ENCODE data around the gene FHIP1A. TPM values are rescaled to one million over a fixed set of nuclear protein-coding genes. Genes with fewer than 3 reads are reported as not detected.
A peak's percentile ranks its signal among the peaks of the same experiment; 100 is the strongest.

The FHIP1A gene
- total RNA-seq, 1 experiment from 2014 or later: 14.8 TPM

- TF ChIP-seq, protein P1, sequence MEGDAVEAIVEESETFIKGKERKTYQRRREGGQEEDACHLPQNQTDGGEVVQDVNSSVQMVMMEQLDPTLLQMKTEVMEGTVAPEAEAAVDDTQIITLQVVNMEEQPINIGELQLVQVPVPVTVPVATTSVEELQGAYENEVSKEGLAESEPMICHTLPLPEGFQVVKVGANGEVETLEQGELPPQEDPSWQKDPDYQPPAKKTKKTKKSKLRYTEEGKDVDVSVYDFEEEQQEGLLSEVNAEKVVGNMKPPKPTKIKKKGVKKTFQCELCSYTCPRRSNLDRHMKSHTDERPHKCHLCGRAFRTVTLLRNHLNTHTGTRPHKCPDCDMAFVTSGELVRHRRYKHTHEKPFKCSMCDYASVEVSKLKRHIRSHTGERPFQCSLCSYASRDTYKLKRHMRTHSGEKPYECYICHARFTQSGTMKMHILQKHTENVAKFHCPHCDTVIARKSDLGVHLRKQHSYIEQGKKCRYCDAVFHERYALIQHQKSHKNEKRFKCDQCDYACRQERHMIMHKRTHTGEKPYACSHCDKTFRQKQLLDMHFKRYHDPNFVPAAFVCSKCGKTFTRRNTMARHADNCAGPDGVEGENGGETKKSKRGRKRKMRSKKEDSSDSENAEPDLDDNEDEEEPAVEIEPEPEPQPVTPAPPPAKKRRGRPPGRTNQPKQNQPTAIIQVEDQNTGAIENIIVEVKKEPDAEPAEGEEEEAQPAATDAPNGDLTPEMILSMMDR (IDR thresholded peaks at IDR 0.05 in 2 of 3, conservative IDR thresholded peaks at IDR 0.05 in 1 of 3; ENCODE audit: borderline replicate concordance in 1 of 3, insufficient read depth in 1 of 3, low read depth in 2 of 3, low read length in 2 of 3): no peak
These were observed 23.7 kb downstream of the FHIP1A start (continued) for GRCh38 chr4:151432654-151433053.

GRCh38 chr4:151434183-151434860, 25.3 kb downstream of the FHIP1A start:
- no peak overlapping the region for H3K4me3 ChIP-seq (replicated peaks in 1 of 2; ENCODE audit: low read depth in 1 of 2, low read length in 2 of 2)
- H3K36me3 ChIP-seq (ENCODE audit: control insufficient read depth in 1 of 2, insufficient read depth in 2 of 2, low read length in 2 of 2): no peaks in the 10 kb centered on the region
- ChIA-PET POLR2A (no interaction called here), CTCF (no interaction called here), RAD21 (ENCODE audit: low non-redundant PET in 1 of 2, low total read pairs in 2 of 2, uncharacterized antibody in 2 of 2, unreplicated experiment in 2 of 2) (no interaction called here)
- no peak overlapping the region for H3K9ac ChIP-seq (ENCODE audit: low read length)
- H3K27me3 ChIP-seq (ENCODE audit: insufficient read depth, low read length): no peaks in the 10 kb centered on the region
- H2AFZ ChIP-seq (ENCODE audit: low read depth, low read length, poor library complexity, severe bottlenecking): no peak overlapping the region
- peak; percentile 32; the same call in 1 of the 2 replicates for ATAC-seq
- no peak overlapping the region for H3K27ac ChIP-seq (ENCODE audit: low read depth, low read length)
- H3K4me2 ChIP-seq (ENCODE audit: low read length): peak overlapping the region; percentile 43
- H3K9me2 ChIP-seq (ENCODE audit: insufficient read depth): no peaks in the 10 kb centered on the region
- intact Hi-C loops (cut with micrococcal nuclease): no loop called here
- DNase-seq (ENCODE audit: low read depth, low spot score): no peak
- H3K9me3 ChIP-seq (ENCODE audit: control insufficient read depth in 1 of 2, insufficient read depth in 1 of 2, low read depth in 1 of 2, low read length in 2 of 2): no peaks in the 10 kb centered on the region
- BruUV-seq (replicated peaks): no TSS peak
- no peaks in the 10 kb centered on the region for H3K79me2 ChIP-seq (ENCODE audit: insufficient read depth, low read length)
- H4K20me1 ChIP-seq (ENCODE audit: insufficient read depth): no peaks in the 10 kb centered on the region
- peaks cover 0 to 9% of the 10 kb centered on the region in 2 experiments; a peak in 2 of 4 replicates for H3K4me1 ChIP-seq (ENCODE audit: control insufficient read depth in 1 of 2, insufficient read depth in 2 of 2, low read length in 2 of 2)
- TF ChIP-seq FOSL1 (IDR thresholded peaks at IDR 0.05; ENCODE audit: low read depth): peak; percentile 33; the same call in 1 of the 2 replicates
- TF ChIP-seq ZFX (IDR thresholded peaks at IDR 0.05): no peak
- no peak for TF ChIP-seq ZBTB33 (IDR thresholded peaks at IDR 0.05; ENCODE audit: extremely low read depth, insufficient replicate concordance, low read length)
- no peak for TF ChIP-seq ZNF274 (IDR thresholded peaks at IDR 0.05; ENCODE audit: low read depth, low read length)
- TF ChIP-seq RAD21 (IDR thresholded peaks at IDR 0.05; ENCODE audit: low read depth): no peak
